Measurements from ENCODE around the gene QDPR.
"Not testable (repeated sequence)": the region's sequence is repeated elsewhere in the genome, so short reads cannot be mapped to it uniquely, and the experiment has no call there.

Gene QDPR

DNA sequence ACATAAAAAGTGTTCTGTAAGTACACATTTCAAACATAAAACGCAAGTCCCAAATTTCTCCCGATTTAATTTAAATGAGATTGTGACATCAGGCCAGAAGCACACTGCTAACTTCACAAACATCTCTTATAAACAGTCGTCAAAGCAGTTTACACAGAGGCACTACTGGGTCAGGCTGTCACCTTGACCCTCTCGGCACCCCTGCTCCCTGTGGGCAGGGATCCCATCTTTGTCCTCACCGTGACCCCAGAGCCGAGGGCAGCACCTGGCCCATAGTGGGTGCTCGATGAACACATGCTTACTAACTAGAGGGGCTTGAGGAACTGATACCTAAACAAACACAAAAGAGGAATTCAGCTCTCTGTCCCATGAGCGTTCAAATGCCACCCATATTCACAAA is 22.2 kb downstream of the QDPR start:
- no peak for DNase-seq

DNA sequence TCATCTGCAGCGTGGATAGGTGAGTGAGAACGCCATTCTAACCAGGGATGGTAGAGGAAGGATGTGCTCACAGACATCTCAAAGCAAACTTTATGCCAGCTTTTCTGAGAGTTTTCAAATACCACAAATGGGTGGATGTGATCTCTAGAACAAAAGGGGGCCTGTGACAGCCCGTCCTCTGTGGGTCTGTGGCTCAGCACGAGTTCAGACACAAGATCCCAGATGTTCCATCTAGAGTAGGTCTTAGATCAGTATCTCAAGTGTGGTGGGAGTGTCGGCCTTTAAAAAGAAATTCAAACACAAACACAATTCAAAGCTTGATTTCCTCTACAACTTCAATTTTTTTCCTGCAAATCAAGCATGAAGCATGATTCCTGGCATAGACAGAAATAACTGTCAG is 22.8 kb downstream of the QDPR start:
- DNase-seq: no peak

DNA sequence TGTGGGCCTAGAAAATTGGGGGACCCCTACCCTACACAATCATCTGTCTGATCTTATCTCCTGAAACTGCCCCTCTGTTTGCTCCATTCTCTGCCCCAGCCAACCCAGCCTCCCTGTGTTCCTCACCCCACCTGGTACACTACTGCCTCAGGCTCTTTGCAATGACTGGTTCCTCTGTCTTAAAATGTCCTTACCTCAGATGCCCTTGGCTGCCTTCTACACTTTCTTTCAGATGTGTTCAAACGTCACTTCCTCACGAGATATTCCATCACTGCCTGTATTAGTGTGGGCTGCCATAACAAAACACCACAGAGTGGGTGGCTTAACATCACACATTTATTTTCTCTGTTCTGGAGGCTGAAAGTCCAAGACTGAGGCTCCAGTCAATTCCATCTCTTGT is 29.2 kb downstream of the QDPR start:
- no peak for DNase-seq

- DNase-seq: no peak
Measured at GRCh38 chr4:17480955-17481354, 30.9 kb downstream of the QDPR start.

DNA sequence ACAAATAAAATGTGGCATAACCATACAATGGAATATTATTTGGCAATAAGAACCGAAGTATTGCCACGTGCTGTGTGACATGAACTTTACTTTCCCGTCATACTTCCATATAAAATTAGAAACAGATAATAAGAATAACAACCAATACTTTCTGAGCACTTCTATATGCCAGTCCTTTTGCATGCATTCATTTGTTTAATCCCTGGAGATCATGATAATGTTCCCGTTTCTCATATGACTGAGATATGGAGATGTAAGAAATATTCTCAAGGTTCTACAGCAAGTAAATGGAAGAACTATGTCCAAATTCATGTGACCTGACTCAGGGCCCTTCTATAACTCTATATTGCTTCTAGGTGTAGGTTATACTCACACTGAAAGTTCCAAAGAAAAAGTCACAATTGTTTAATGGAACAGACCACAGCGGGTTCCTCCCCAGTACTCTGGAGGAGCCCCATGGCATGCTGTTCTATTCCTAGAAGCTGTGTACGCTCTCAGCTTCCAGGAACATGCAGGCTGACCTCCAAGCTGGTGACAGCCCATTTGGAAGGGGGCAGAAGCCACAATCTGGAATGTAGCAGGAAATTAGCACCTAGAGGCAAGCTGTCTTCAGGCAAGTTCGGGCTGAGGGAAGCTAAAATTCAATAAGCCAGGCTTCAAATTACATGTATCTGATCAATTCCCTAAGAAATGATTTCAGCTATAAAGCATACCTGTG is 31.5 kb downstream of the QDPR start:
- DNase-seq: no peak

- no peak for DNase-seq
Measured at GRCh38 chr4:17477774-17478472, 34.0 kb downstream of the QDPR start.

DNA sequence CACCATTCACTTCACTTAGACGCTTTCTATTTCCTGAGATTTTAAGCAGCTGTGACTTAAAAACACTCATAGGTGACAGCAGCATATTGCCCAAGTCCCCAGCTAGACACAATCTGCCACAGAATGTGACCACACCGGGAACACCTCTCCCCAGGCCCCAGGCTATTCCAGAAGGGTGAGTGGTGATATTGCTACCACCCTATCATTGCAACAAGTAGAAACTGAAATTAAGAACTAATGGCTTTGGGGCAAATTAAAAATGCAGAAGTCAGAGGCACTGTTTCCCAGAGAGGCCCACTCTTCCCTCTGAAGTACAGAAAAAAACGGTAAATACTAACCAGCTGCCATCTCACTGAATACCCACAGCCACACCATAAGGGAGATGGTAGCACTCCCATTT is 35.0 kb downstream of the QDPR start:
- DNase-seq: no peak

GRCh38 chr4:17475481-17475880 is 36.4 kb downstream of the QDPR start:
- no peak for DNase-seq

- DNase-seq: no peak
Measured at GRCh38 chr4:17469931-17470674, 41.8 kb downstream of the QDPR start.

- DNase-seq: no peak
Measured at GRCh38 chr4:17468619-17469221, 43.2 kb downstream of the QDPR start.

DNA sequence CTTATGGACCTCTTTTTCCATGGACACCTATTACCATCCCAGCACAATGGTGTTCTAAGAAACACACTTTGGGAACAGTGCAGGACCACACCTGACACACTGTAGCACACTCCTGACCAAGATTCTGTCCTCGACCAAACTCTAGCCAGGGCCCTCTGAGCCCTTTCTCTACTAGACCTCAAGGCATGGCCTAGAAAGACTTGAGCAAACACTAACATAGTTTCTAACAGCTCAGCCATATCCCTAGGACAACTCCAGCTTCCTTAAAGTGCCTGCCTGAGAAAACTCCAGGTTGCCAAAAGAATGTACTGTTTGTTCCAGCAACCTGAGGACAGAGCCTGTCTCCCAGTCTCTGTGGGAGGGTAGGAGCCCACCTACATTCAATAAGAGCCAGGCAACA is 48.3 kb downstream of the QDPR start:
- no peak for DNase-seq

DNA sequence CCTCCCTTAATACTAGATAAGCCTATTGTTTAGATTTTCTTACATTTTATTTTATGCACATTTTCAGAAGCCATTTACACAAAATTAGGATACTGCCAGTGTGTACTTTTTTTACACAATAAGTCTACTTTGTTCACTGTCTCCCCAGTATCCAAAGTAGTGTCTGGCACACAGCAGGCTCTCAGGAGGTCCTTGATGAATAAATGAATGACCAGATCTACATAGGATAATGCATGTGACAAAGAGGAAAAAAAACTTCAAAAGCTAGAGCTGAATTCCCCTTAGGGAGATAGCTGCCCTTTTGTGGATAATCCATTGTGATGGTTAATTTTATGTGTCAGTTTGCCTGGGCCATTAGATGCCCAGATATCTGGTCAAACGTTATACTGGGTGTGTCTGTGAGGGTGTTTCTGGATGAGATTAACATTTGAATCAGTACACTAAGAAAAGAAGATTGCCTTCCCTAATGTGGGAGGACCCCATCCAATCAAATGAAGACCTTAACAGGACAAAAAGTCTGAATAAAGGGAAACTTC is 61.6 kb downstream of the QDPR start:
- DNase-seq: no peak

GRCh38 chr4:17448689-17449088 is 63.2 kb downstream of the QDPR start:
- DNase-seq: peak; percentile 17

GRCh38 chr4:17447675-17448298 is 64.1 kb downstream of the QDPR start:
- peak; percentile 69 for DNase-seq

GRCh38 chr4:17447056-17447455 is 64.8 kb downstream of the QDPR start:
- no peak for DNase-seq

DNA sequence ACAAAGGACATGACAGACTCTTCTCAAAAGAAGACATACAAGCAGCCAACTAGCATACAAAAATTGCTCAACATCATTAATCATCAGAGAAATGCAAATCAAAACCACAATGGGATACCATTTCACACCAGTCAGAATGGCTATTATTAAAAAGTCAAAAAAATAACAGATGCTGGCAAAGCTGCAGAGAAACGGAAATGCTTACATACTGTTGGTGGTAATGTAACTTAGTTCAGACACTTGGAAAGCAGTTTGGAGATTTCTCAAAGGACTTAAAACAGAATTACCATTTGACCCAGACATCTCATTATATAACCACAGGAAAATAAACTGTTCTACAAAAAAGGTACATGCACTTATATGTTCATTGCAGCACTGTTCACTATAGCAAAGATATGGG is 69.4 kb downstream of the QDPR start:
- not testable (repeated sequence) for DNase-seq

GRCh38 chr4:17437396-17437795 is 74.5 kb downstream of the QDPR start:
- DNase-seq: no peak

DNA sequence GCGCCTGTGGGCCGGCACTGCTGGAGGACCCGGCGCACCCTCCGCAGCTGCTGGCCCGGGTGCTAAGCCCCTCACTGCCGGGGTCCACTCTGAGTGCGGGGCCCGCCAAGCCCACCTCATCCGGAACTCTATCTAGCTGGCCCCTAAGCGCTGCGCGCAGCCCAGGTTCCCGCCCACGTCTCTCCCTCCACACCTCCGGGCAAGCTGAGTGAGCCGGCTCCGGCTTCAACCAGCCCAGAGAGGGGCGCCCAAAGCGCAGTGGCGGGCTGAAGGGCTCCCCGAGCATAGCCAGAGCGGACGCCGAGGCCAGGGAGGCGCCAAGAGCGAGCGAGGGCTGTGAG is 75.2 kb downstream of the QDPR start:
- DNase-seq: no peak

Data from activated CD4-positive, alpha-beta T cell treated with anti-CD3 and anti-CD28 coated beads, Interleukin-10, Interleukin-2, amounts not matched to agents 100 ng/mL and 50 ng/mL, durations not matched to agents 16 hours and 8 hours (primary cell).